ENCODE measurements around the gene GLRX5.

DNA sequence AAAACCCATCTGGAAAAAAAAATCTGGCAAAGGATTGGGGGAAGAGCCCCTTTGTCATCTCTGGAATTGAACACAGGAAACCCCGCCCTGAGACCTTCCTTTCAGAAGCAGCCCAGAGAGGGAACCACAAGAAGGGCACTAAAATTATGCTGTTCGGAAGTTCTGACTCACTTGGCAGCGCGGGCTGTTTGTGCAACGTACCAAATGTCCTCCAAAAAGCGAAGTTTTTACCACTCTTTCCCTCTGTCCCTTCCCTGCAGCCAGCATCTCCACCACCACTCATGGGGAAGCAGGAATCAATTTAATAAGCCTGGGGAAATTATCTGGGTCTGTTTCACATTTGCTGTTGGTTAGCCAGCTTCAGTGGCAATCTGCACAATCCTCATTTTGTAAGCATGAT is 15.2 kb upstream of the GLRX5 start:
- TF ChIP-seq CTCF (IDR thresholded peaks at IDR 0.05; ENCODE audit: poor library complexity) (no peak), EZH2 (IDR thresholded peaks at IDR 0.05; ENCODE audit: borderline replicate concordance) (no peak), EZH2phosphoT487 (IDR thresholded peaks at IDR 0.05; ENCODE audit: low read depth, severe bottlenecking, unreplicated experiment) (no peak)

Measured in hepatocyte (in vitro differentiated cells).